HEK293 (cell line): ENCODE results near the gene BCL2.
A peak's percentile ranks its signal among the peaks of the same experiment; 100 is the strongest.

Source experiments
- ATF2 ChIP-seq: fragments of 450-650 bp; formaldehyde crosslinking; IDR thresholded peaks from 2 replicates; pipeline ENCODE4 v1.5.1; 2016; ENCODE audit warnings: missing biosample characterization, missing genetic modification characterization, low read depth
- HIC1 ChIP-seq: fragments of 450-650 bp; formaldehyde crosslinking; IDR thresholded peaks from 2 replicates; pipeline ENCODE4 v1.5.1; 2016; ENCODE audit warnings: missing biosample characterization, missing genetic modification characterization
- HOXC10 ChIP-seq: sonication (generic); formaldehyde crosslinking; IDR thresholded peaks from 2 replicates; pipeline ENCODE4 v1.8.1; 2023; ENCODE audit warnings: mild to moderate bottlenecking, missing genetic modification reagents
- KLF7 ChIP-seq: fragments of 450-650 bp; formaldehyde crosslinking; IDR thresholded peaks from 2 replicates; pipeline ENCODE4 v1.5.1; 2016; ENCODE audit warnings: missing biosample characterization, missing genetic modification characterization, borderline replicate concordance
- PBX3 ChIP-seq: sonication (generic); formaldehyde crosslinking; IDR thresholded peaks from 2 replicates; pipeline ENCODE4 v1.8.1; 2022; ENCODE audit warnings: mild to moderate bottlenecking, moderate library complexity, missing genetic modification reagents
- SCRT1 ChIP-seq: fragments of 450-650 bp; formaldehyde crosslinking; IDR thresholded peaks from 2 replicates; pipeline ENCODE4 v1.5.1; 2016; ENCODE audit warnings: missing biosample characterization, missing genetic modification characterization, borderline replicate concordance
- SCRT2 ChIP-seq: fragments of 450-650 bp; formaldehyde crosslinking; IDR thresholded peaks from 2 replicates; pipeline ENCODE4 v1.5.1; 2016; ENCODE audit warnings: missing biosample characterization, missing genetic modification characterization
- TRIM28 ChIP-seq: IDR thresholded peaks from 2 replicates; pipeline ENCODE4 v1.6.1; 2011; ENCODE audit warnings: low read length, control low read depth, borderline replicate concordance
- ZBTB11 ChIP-seq: fragments of 450-650 bp; formaldehyde crosslinking; conservative IDR thresholded peaks from 2 replicates; pipeline ENCODE4 v1.5.1; 2016; ENCODE audit warnings: low read depth, missing biosample characterization, missing genetic modification characterization
- ZBTB26 ChIP-seq: fragments of 450-650 bp; formaldehyde crosslinking; optimal IDR thresholded peaks from 2 replicates; pipeline ENCODE3; 2016; ENCODE audit warnings: missing biosample characterization, mild to moderate bottlenecking, missing genetic modification characterization
- ZBTB8A ChIP-seq: fragments of 450-650 bp; formaldehyde crosslinking; IDR thresholded peaks from 2 replicates; pipeline ENCODE4 v1.5.1; 2016; ENCODE audit warnings: missing biosample characterization, missing genetic modification characterization
- ZFHX2 ChIP-seq: fragments of 450-650 bp; formaldehyde crosslinking; conservative IDR thresholded peaks from 2 replicates; pipeline ENCODE4 v1.5.1; 2016; ENCODE audit warnings: missing biosample characterization, missing genetic modification characterization
- ZNF10 ChIP-seq: fragments of 450-650 bp; formaldehyde crosslinking; IDR thresholded peaks from 2 replicates; pipeline ENCODE4 v1.5.1; 2017; ENCODE audit warnings: missing biosample characterization, missing genetic modification characterization
- ZNF121 ChIP-seq: fragments of 450-650 bp; formaldehyde crosslinking; IDR thresholded peaks from 2 replicates; pipeline ENCODE4 v1.5.1; 2016; ENCODE audit warnings: missing biosample characterization, missing genetic modification characterization
- ZNF18 ChIP-seq: fragments of 450-650 bp; formaldehyde crosslinking; IDR thresholded peaks from 2 replicates; pipeline ENCODE4 v1.5.1; 2016; ENCODE audit warnings: missing biosample characterization, missing genetic modification characterization
- ZNF202 ChIP-seq: fragments of 450-650 bp; formaldehyde crosslinking; IDR thresholded peaks from 2 replicates; pipeline ENCODE4 v1.5.1; 2016; ENCODE audit warnings: missing biosample characterization, missing genetic modification characterization, borderline replicate concordance
- ZNF221 ChIP-seq: fragments of 450-650 bp; formaldehyde crosslinking; IDR thresholded peaks from 2 replicates; pipeline ENCODE4 v1.5.1; 2017; ENCODE audit warnings: missing biosample characterization, missing genetic modification characterization, borderline replicate concordance
- ZNF23 ChIP-seq: fragments of 450-650 bp; formaldehyde crosslinking; IDR thresholded peaks from 2 replicates; pipeline ENCODE4 v1.5.1; 2016; ENCODE audit warnings: missing biosample characterization, missing genetic modification characterization, borderline replicate concordance
- ZNF311 ChIP-seq: fragments of 450-650 bp; formaldehyde crosslinking; IDR thresholded peaks from 2 replicates; pipeline ENCODE4 v1.5.1; 2017; ENCODE audit warnings: missing biosample characterization, missing genetic modification characterization, borderline replicate concordance
- ZNF324 ChIP-seq: fragments of 450-650 bp; formaldehyde crosslinking; IDR thresholded peaks from 2 replicates; pipeline ENCODE4 v1.5.1; 2016; ENCODE audit warnings: missing biosample characterization, missing genetic modification characterization
- ZNF341 ChIP-seq: fragments of 450-650 bp; formaldehyde crosslinking; IDR thresholded peaks from 2 replicates; pipeline ENCODE4; 2016; ENCODE audit warnings: low read depth, missing biosample characterization, missing genetic modification characterization
- ZNF391 ChIP-seq: fragments of 450-650 bp; formaldehyde crosslinking; IDR thresholded peaks from 2 replicates; pipeline ENCODE4 v1.5.1; 2016; ENCODE audit warnings: low read depth, missing biosample characterization, missing genetic modification characterization, borderline replicate concordance
- ZNF514 ChIP-seq: fragments of 450-650 bp; formaldehyde crosslinking; IDR thresholded peaks from 2 replicates; pipeline ENCODE4 v1.5.1; 2016; ENCODE audit warnings: missing biosample characterization, missing genetic modification characterization
- ZNF561 ChIP-seq: fragments of 450-650 bp; IDR thresholded peaks from 2 replicates; pipeline ENCODE4 v1.5.1; 2018; ENCODE audit warnings: missing biosample characterization, missing genetic modification characterization, borderline replicate concordance
- ZNF571 ChIP-seq: fragments of 450-650 bp; formaldehyde crosslinking; IDR thresholded peaks from 2 replicates; pipeline ENCODE4 v1.5.0; 2017; ENCODE audit warnings: missing biosample characterization, missing genetic modification characterization
- ZNF623 ChIP-seq: fragments of 450-650 bp; formaldehyde crosslinking; IDR thresholded peaks from 2 replicates; pipeline ENCODE4 v1.5.1; 2016; ENCODE audit warnings: missing biosample characterization, missing genetic modification characterization
- ZNF624 ChIP-seq: fragments of 450-650 bp; formaldehyde crosslinking; IDR thresholded peaks from 2 replicates; pipeline ENCODE4 v1.5.1; 2017; ENCODE audit warnings: missing biosample characterization, missing genetic modification characterization
- ZSCAN30 ChIP-seq: fragments of 450-650 bp; IDR thresholded peaks from 2 replicates; pipeline ENCODE4 v1.5.1; 2018; ENCODE audit warnings: missing biosample characterization, mild to moderate bottlenecking, missing genetic modification characterization, moderate library complexity

BCL2 gene

GRCh38 chr18:63155169-63155852 lies 164.3 kb downstream of the BCL2 start (continued):
- no peak for TF ChIP-seq ZNF571 (tag by site-specific recombination)
- TF ChIP-seq SCRT1 (tag by site-specific recombination): peak; percentile 82
- TF ChIP-seq ZNF10: no peak
- no peak for TF ChIP-seq ZNF623
- TF ChIP-seq HIC1: no peak
- TF ChIP-seq ZNF514 (tag by site-specific recombination): no peak
- no peak for TF ChIP-seq ZNF624 (tag by site-specific recombination)
- no peak for TF ChIP-seq SCRT2 (tag by site-specific recombination)
- TF ChIP-seq ZNF202 (tag by site-specific recombination): no peak
- no peak for TF ChIP-seq ZBTB11
- TF ChIP-seq ZNF324: 0 out of 2 replicates have a peak, but pooled peaks have one; percentile 36
- TF ChIP-seq PBX3 (CRISPR knock-in tag): no peak
- no peak for TF ChIP-seq ZBTB26 (tag by site-specific recombination)
- no peak for TF ChIP-seq TRIM28
- TF ChIP-seq ZNF221: no peak
- peak; percentile 43; the same call in 1 of the 2 replicates for TF ChIP-seq KLF7 (tag by site-specific recombination)
- peak; percentile 81 for TF ChIP-seq ZNF341 (tag by site-specific recombination)
- no peak for TF ChIP-seq ATF2 (tag by site-specific recombination)
- TF ChIP-seq ZNF23 (tag by site-specific recombination): no peak
- TF ChIP-seq ZNF561 (tag by site-specific recombination): no peak
- no peak for TF ChIP-seq ZNF18 (tag by site-specific recombination)
- no peak for TF ChIP-seq HOXC10 (CRISPR knock-in tag)
- TF ChIP-seq ZNF121 (tag by site-specific recombination): no peak
- no peak for TF ChIP-seq ZNF391 (tag by site-specific recombination)
- peak; percentile 95 for TF ChIP-seq ZFHX2 (tag by site-specific recombination)
- TF ChIP-seq ZNF311 (tag by site-specific recombination): no peak
- TF ChIP-seq ZBTB8A (tag by site-specific recombination): 0 out of 2 replicates have a peak, but pooled peaks have one; percentile 12
- no peak for TF ChIP-seq ZSCAN30 (tag by site-specific recombination)
